ENCODE measurements around the gene ZFYVE16.
A peak's percentile ranks its signal among the peaks of the same experiment; 100 is the strongest.
"Not testable (repeated sequence)": the region's sequence is repeated elsewhere in the genome, so short reads cannot be mapped to it uniquely, and the experiment has no call there.

The ZFYVE16 gene

GRCh38 chr5:80487829-80488721 is 80.2 kb downstream of the ZFYVE16 start, which contains the start of gene FAM151B:
Gene FAM151B, plus strand, starts transcription at chr5:80488100. Its CDS starts 24 bp downstream, at chr5:80488124.
- DNase-seq (ENCODE audit: low read depth) = peak; percentile 51

- no peak for DNase-seq (ENCODE audit: low read depth)
Measured at GRCh38 chr5:80491296-80491695, 83.4 kb downstream of the ZFYVE16 start.

GRCh38 chr5:80492741-80493140 is 84.9 kb downstream of the ZFYVE16 start:
- no peak for DNase-seq (ENCODE audit: low read depth)

GRCh38 chr5:80493443-80493842 is 85.6 kb downstream of the ZFYVE16 start:
- not testable (repeated sequence) for DNase-seq (ENCODE audit: low read depth)

- DNase-seq (ENCODE audit: low read depth) = no peak
Measured at GRCh38 chr5:80495891-80496290, 88.0 kb downstream of the ZFYVE16 start.

- DNase-seq (ENCODE audit: low read depth) = no peak
Measured at GRCh38 chr5:80502800-80503199, 94.9 kb downstream of the ZFYVE16 start.

GRCh38 chr5:80503641-80504040 is 95.8 kb downstream of the ZFYVE16 start:
- no peak for DNase-seq (ENCODE audit: low read depth)

GRCh38 chr5:80504833-80505232 is 97.0 kb downstream of the ZFYVE16 start:
- DNase-seq (ENCODE audit: low read depth) = no peak

GRCh38 chr5:80507663-80508062 is 99.8 kb downstream of the ZFYVE16 start:
- no peak for DNase-seq (ENCODE audit: low read depth)

GRCh38 chr5:80508844-80509243 is 101.0 kb downstream of the ZFYVE16 start:
- no peak for DNase-seq (ENCODE audit: low read depth)

GRCh38 chr5:80509362-80509761 is 101.5 kb downstream of the ZFYVE16 start:
- no peak for DNase-seq (ENCODE audit: low read depth)

GRCh38 chr5:80516826-80517225 is 109.0 kb downstream of the ZFYVE16 start:
- no peak for DNase-seq (ENCODE audit: low read depth)

Measured in stimulated activated CD8-positive, alpha-beta memory T cell treated with anti-CD3 and anti-CD28 coated beads, Interleukin-4, amount 100 ng/mL, for 24 hours (primary cell).